ENCODE data around the gene MAST4.
"Not testable (repeated sequence)": the region's sequence is repeated elsewhere in the genome, so short reads cannot be mapped to it uniquely, and the experiment has no call there.

MAST4 gene

DNA sequence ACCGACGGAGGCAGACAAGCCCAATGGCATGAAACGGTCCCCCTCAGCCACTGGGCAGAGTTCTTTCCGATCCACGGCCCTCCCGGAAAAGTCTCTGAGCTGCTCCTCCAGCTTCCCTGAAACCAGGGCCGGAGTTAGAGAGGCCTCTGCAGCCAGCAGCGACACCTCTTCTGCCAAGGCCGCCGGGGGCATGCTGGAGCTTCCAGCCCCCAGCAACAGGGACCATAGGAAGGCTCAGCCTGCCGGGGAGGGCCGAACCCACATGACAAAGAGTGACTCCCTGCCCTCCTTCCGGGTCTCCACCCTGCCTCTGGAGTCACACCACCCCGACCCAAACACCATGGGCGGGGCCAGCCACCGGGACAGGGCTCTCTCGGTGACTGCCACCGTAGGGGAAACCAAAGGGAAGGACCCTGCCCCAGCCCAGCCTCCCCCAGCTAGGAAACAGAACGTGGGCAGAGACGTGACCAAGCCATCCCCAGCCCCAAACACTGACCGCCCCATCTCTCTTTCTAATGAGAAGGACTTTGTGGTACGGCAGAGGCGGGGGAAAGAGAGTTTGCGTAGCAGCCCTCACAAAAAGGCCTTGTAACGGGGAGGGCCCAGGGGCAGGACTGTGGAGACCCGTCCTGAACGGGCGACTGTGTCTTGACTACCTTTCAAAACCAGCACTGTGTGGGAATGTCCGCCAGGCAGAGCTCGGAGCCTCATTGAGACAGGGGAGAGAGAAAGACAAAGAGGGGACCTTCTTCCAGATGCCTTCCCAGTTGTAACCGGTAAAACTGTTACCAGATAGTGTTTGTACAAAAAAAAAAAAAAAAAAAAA is 570.5 kb downstream of the MAST4 start:
- peak; percentile 51 for DNase-seq (ENCODE audit: low spot score)
- peak; percentile 5 for TF ChIP-seq CTCF (IDR thresholded peaks at IDR 0.05; ENCODE audit: borderline replicate concordance, control extremely low read depth, extremely low read depth, insufficient read depth, missing control alignments)
- in situ Hi-C loops (cut with MboI; ENCODE audit: low sequenced_read_pairs, unreplicated experiment), result no loop called here

DNA sequence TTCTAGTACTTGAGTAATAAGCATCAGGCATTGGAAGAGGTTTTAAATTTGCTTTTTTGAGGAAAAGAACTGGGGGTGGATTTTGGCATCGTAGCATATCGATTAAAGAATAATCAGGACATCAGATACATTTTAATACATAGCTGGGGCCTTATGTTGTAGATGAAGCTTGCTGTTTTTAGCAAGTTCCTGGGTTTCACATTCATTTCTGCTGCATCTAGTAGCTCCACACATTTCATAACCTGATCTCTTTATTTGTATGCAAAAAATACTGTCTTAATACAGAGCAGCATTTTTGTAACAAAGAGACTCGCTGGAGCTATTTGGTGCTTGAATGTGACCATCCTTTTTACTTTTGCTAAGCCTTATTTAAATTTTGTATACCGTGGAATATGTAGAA is 571.9 kb downstream of the MAST4 start:
- TF ChIP-seq CTCF (IDR thresholded peaks at IDR 0.05; ENCODE audit: borderline replicate concordance, control extremely low read depth, extremely low read depth, insufficient read depth, missing control alignments), result no peak
- DNase-seq (ENCODE audit: low spot score), result no peak
- in situ Hi-C loops (cut with MboI; ENCODE audit: low sequenced_read_pairs, unreplicated experiment), result no loop called here

DNA sequence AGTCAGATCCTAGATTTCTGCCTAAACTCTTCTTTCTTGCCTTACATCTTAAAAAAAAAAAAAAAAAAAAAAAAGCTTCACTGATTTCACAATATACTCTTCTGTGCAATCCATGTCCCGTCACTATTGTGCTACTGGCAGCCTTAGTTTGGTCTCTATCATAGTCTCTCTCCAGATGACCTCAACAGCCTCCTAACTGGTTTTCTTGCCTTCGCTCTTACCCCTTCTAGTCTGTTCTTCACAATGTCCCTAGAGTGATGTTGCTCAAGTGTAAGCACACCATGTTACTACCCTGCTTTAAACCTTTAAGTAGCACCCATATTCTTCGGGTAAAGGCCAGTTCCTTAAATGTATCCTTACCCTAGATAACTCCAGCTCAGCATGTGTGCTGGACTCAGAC is 574.6 kb downstream of the MAST4 start:
- DNase-seq (ENCODE audit: low spot score), result no peak
- in situ Hi-C loops (cut with MboI; ENCODE audit: low sequenced_read_pairs, unreplicated experiment), result no loop called here
- no peak for TF ChIP-seq CTCF (IDR thresholded peaks at IDR 0.05; ENCODE audit: borderline replicate concordance, control extremely low read depth, extremely low read depth, insufficient read depth, missing control alignments)

GRCh38 chr5:67173351-67173750 is 577.2 kb downstream of the MAST4 start:
- in situ Hi-C loops (cut with MboI; ENCODE audit: low sequenced_read_pairs, unreplicated experiment); DNase-seq (ENCODE audit: low spot score): not testable (repeated sequence)

GRCh38 chr5:67173959-67174358 is 577.8 kb downstream of the MAST4 start:
- in situ Hi-C loops (cut with MboI; ENCODE audit: low sequenced_read_pairs, unreplicated experiment), result no loop called here
- no peak for DNase-seq (ENCODE audit: low spot score)
- no peak for TF ChIP-seq CTCF (IDR thresholded peaks at IDR 0.05; ENCODE audit: borderline replicate concordance, control extremely low read depth, extremely low read depth, insufficient read depth, missing control alignments)

DNA sequence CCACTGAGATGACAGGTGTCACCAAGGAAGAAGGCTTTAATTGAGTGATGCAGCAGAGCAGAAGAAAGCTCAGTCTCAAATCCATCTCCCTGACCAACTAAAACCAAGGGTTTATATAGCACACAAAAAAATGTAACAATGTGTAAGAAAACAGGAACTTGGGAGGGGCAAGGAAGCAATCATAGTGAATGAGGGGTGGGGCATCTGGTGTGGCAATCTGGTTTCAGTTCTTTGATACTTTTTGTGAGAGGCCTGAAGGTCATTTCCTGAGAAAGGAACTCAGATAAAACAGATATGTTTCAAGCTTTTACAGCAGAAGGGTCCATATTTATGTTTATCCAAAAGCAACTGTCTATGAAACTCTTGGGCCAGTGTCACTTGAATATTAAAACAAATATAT is 580.7 kb downstream of the MAST4 start:
- in situ Hi-C loops (cut with MboI; ENCODE audit: low sequenced_read_pairs, unreplicated experiment), result no loop called here
- no peak for TF ChIP-seq CTCF (IDR thresholded peaks at IDR 0.05; ENCODE audit: borderline replicate concordance, control extremely low read depth, extremely low read depth, insufficient read depth, missing control alignments)
- no peak for DNase-seq (ENCODE audit: low spot score)

DNA sequence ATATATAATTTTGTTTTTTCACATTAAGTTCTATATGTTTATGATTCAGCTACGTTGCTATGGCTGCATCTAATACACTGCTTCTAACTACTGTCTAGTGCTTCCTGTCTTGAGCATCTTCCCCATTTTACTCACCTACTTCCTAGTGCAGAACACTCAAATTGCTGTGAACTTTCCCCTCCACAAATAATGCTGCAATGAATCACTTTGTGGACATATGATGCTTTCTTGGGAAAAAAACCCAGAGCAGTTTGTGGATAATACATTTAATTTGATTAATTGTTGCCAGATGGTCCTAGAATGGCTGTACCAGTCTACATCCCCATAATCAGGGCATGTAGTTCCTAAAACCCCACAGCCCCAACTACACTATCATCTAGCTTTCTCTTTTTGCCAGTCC is 581.9 kb downstream of the MAST4 start:
- TF ChIP-seq CTCF (IDR thresholded peaks at IDR 0.05; ENCODE audit: borderline replicate concordance, control extremely low read depth, extremely low read depth, insufficient read depth, missing control alignments), result no peak
- in situ Hi-C loops (cut with MboI; ENCODE audit: low sequenced_read_pairs, unreplicated experiment), result no loop called here
- no peak for DNase-seq (ENCODE audit: low spot score)

All from GM13976 (cell line).